Measurements from ENCODE around the gene CCDC179. TPM values are rescaled to one million over a fixed set of nuclear protein-coding genes. Genes with fewer than 3 reads are reported as not detected.

Gene CCDC179
- total RNA-seq (ENCODE audit: low replicate concordance), result not detected in 2 replicates
- long read RNA-seq, result 0 reads

DNA sequence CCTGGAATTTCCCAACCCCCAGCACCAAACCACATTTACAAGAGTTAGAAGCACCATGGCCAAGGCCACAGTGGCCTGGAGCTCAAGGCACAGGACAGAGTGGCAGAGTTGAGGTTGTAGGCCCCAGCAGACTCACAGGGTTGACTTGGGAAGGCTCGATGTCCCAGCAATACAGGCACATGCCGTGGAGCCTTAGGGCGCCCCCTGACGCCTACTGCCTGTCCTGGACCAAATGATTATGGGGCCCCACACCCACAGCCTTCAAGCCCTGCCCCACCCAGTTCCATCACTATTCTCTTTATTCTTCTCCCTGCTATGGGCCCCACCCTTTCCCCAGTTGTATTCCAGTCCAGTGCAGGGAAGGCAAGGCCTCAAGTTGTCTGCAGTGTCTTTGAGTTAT lies at the start of gene CCDC179:
TSS of gene CCDC179 (minus strand) at position 234 of the 400 bp plus-strand sequence. CDS start at position 181, 53 bp downstream.
- no peaks in the 10 kb centered on the region for H3K36me3 Mint-ChIP-seq
- no peaks in the 10 kb centered on the region for H3K27me3 Mint-ChIP-seq
- no peaks in the 10 kb centered on the region for H3K4me1 Mint-ChIP-seq (ENCODE audit: unreplicated experiment)
- TF ChIP-seq, protein P1, sequence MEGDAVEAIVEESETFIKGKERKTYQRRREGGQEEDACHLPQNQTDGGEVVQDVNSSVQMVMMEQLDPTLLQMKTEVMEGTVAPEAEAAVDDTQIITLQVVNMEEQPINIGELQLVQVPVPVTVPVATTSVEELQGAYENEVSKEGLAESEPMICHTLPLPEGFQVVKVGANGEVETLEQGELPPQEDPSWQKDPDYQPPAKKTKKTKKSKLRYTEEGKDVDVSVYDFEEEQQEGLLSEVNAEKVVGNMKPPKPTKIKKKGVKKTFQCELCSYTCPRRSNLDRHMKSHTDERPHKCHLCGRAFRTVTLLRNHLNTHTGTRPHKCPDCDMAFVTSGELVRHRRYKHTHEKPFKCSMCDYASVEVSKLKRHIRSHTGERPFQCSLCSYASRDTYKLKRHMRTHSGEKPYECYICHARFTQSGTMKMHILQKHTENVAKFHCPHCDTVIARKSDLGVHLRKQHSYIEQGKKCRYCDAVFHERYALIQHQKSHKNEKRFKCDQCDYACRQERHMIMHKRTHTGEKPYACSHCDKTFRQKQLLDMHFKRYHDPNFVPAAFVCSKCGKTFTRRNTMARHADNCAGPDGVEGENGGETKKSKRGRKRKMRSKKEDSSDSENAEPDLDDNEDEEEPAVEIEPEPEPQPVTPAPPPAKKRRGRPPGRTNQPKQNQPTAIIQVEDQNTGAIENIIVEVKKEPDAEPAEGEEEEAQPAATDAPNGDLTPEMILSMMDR (conservative IDR thresholded peaks at IDR 0.05), result no peak
- no peak for DNase-seq (ENCODE audit: extremely low spot score, unreplicated experiment)
- H3K9me3 Mint-ChIP-seq, result no peaks in the 10 kb centered on the region
- H3K27ac Mint-ChIP-seq, result no peak within 1 kb of the TSS
- H3K4me3 Mint-ChIP-seq, result no peak within 1 kb of the TSS

DNA sequence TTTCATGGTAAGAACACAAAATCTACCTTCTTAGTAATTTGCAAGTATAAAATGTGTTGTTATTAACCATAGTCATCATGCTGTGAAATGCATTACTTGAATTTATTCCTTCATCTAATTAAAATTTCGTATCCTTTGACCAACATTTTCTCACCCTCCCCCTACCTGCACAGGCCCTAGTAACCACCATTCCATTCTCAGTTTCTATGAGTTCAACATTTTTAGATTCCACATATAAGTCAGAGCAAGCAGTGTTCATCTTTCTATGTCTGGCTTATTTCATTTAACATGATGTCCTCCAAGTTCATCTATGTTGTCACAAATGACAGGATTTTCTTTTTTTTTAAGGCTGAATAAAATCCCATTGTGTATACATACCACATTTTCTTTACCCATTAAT lies 43.5 kb upstream of the CCDC179 start:
- Mint-ChIP-seq H3K27me3 (no peaks in the 10 kb centered on the region), H3K9me3 (peaks cover 6% of the 10 kb centered on the region), H3K4me1 (ENCODE audit: unreplicated experiment) (no peaks in the 10 kb centered on the region), H3K36me3 (no peaks in the 10 kb centered on the region), H3K27ac (no peak overlapping the region), H3K4me3 (no peak overlapping the region)
- DNase-seq (ENCODE audit: extremely low spot score, unreplicated experiment), result no peak
- TF ChIP-seq, protein P1 (conservative IDR thresholded peaks at IDR 0.05), result no peak

DNA sequence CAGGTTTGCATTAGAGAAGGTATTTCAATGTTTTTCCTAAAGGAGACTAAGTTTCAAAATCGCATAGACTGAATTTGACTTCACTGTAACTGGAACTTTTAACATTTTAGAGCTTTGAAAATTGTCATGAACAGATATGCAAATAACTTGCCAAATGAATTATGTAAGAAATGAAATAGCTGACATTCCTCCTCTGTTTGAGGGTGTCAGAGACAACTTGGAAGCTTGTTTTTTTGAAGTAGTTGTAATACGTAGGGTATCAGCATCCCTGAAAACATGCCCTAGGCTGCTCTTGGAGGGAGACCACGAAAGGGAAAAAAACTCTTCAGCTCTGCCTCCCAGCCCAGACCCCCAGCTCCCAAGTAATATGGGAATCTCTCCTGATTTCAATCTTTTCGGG lies 41.3 kb upstream of the CCDC179 start:
- TF ChIP-seq, protein P1 (conservative IDR thresholded peaks at IDR 0.05), result no peak
- no peaks in the 10 kb centered on the region for H3K27me3 Mint-ChIP-seq
- H3K36me3 Mint-ChIP-seq, result no peaks in the 10 kb centered on the region
- no peak overlapping the region for H3K27ac Mint-ChIP-seq
- H3K9me3 Mint-ChIP-seq, result peaks cover 3% of the 10 kb centered on the region
- DNase-seq (ENCODE audit: extremely low spot score, unreplicated experiment), result no peak
- H3K4me3 Mint-ChIP-seq, result no peak overlapping the region
- H3K4me1 Mint-ChIP-seq (ENCODE audit: unreplicated experiment), result no peaks in the 10 kb centered on the region

DNA sequence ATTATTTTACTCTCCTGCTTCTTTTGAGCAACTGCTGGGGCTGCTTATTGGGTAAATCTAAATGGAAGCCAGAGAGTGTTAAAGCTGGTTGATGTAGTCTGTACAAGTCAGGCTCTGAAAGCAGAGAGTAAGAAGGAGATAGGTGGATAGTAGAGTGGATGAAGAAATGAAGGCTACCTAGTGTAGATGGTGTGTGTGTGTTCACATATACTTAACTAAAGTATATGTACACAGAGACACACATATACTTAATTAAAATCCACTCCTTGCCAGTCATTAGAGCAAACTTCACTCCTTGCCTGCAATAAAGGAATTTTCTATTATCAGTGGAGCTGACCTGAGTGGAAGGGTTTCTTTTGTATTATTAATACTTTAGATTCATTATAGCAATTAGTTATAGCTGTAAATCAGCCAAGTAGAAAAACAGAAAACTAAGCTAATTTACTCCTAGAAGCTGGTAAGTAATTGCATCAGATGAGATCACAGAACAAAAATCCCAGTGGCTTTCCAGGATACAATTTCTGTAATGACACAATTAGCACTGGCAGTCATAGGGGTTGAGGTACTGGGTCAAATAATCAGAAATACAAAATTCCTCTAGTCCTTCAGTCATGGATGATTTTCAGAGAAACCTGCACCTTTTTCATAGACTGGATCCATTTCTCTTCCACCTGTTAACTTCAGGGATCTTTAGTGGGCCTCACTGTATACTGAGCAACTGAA lies 40.7 kb upstream of the CCDC179 start:
- H3K36me3 Mint-ChIP-seq, result no peaks in the 10 kb centered on the region
- no peak overlapping the region for H3K4me3 Mint-ChIP-seq
- no peaks in the 10 kb centered on the region for H3K27me3 Mint-ChIP-seq
- no peak for DNase-seq (ENCODE audit: extremely low spot score, unreplicated experiment)
- no peaks in the 10 kb centered on the region for H3K4me1 Mint-ChIP-seq (ENCODE audit: unreplicated experiment)
- TF ChIP-seq, protein P1 (conservative IDR thresholded peaks at IDR 0.05), result no peak
- H3K9me3 Mint-ChIP-seq, result peaks cover 3% of the 10 kb centered on the region
- H3K27ac Mint-ChIP-seq, result no peak overlapping the region

DNA sequence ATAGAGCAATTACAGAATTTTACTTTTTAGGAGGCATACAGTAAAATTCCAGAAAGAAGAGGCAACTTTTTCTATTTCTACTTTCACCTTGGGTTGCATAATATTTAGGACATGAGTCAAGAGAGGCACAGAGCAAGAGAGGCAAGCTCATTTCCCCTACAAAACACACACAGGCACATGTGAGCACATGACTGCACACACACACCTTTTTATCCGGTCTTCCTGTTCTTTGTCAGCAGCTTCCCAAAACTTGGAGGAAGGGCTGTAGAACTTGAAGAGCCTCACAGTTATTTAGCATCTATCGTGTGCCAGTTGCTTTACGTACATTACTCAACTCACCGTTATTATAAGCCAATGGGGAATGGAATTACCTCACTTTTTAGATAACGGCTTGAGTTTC lies 37.8 kb upstream of the CCDC179 start:
- H3K36me3 Mint-ChIP-seq, result no peaks in the 10 kb centered on the region
- H3K9me3 Mint-ChIP-seq, result peaks cover 8% of the 10 kb centered on the region
- DNase-seq (ENCODE audit: extremely low spot score, unreplicated experiment), result no peak
- no peak overlapping the region for H3K27ac Mint-ChIP-seq
- TF ChIP-seq, protein P1 (conservative IDR thresholded peaks at IDR 0.05), result no peak
- H3K4me1 Mint-ChIP-seq (ENCODE audit: unreplicated experiment), result no peaks in the 10 kb centered on the region
- H3K27me3 Mint-ChIP-seq, result no peaks in the 10 kb centered on the region
- no peak overlapping the region for H3K4me3 Mint-ChIP-seq

All from type B pancreatic cell (in vitro differentiated cells).